Neural progenitor cell (in vitro differentiated cells): ENCODE data around the gene LHCGR.

Experiments used
- EZH2 ChIP-seq: fragments of 200-600 bp; sonication (generic); IDR thresholded peaks from 2 replicates; pipeline ENCODE4 v1.6.1; 2017; ENCODE audit warnings: antibody characterized with exemption, mild to moderate bottlenecking, moderate library complexity
- EZH2phosphoT487 ChIP-seq: fragments of 200-600 bp; sonication (generic); IDR thresholded peaks from 2 replicates; pipeline ENCODE4 v1.6.1; 2017; ENCODE audit warnings: antibody characterized with exemption
- TF ChIP-seq, protein P1 (sequence below): fragments of 200-600 bp; sonication (generic); IDR thresholded peaks from 2 replicates; pipeline ENCODE4 v1.5.1; 2017; ENCODE audit warnings: antibody characterized with exemption, mild to moderate bottlenecking

DNA sequence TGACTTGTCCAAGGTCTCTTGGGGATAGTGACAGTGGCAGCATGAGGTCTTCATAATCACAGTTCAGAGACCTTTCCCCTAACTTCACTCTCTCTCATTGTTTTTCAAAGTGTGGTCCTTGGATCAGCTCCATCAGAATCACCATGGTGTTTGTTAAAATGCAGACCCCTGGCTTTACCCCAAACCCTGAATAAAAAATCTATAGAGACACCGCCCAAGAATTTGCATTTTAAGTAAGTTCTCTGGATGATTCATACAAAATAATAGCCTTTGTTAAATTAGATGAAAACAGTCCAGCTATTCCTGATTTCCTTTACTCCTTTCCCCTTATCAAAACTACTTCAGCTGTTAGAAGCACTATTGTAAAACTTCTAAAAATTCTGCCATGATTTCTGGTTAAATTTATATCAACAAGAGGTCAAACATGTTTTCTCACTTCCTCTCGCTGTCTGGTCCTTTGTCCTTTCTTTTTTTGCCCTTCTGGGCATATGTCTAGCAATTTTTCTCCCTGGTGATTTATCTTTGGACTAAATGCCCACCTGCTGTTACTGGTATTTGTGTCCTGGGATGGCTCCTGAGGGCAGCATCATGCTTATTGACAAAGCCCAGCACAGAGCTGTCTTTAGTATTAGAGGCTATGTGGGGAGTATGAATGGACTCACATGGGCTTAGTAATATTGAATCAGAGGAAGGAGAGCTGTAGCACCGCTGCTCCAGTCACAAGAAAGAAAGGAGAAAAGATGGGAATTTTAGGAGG lies 63.4 kb downstream of the LHCGR start:
- TF ChIP-seq, protein P1, sequence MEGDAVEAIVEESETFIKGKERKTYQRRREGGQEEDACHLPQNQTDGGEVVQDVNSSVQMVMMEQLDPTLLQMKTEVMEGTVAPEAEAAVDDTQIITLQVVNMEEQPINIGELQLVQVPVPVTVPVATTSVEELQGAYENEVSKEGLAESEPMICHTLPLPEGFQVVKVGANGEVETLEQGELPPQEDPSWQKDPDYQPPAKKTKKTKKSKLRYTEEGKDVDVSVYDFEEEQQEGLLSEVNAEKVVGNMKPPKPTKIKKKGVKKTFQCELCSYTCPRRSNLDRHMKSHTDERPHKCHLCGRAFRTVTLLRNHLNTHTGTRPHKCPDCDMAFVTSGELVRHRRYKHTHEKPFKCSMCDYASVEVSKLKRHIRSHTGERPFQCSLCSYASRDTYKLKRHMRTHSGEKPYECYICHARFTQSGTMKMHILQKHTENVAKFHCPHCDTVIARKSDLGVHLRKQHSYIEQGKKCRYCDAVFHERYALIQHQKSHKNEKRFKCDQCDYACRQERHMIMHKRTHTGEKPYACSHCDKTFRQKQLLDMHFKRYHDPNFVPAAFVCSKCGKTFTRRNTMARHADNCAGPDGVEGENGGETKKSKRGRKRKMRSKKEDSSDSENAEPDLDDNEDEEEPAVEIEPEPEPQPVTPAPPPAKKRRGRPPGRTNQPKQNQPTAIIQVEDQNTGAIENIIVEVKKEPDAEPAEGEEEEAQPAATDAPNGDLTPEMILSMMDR, result no peak
- TF ChIP-seq EZH2 (no peak), EZH2phosphoT487 (no peak)
